Measurements from ENCODE around the gene SCAMP4.

The SCAMP4 gene

GRCh38 chr19:1912760-1913505 lies 7.7 kb downstream of the SCAMP4 start:
- no peak for DNase-seq (ENCODE audit: low read depth)

GRCh38 chr19:1913781-1914577 lies 8.8 kb downstream of the SCAMP4 start:
- no peak for DNase-seq (ENCODE audit: low read depth)

GRCh38 chr19:1914826-1915341 lies 9.7 kb downstream of the SCAMP4 start:
- DNase-seq (ENCODE audit: low read depth): no peak

- DNase-seq (ENCODE audit: low read depth): no peak
Observed at GRCh38 chr19:1917146-1917545, 11.9 kb downstream of the SCAMP4 start.

GRCh38 chr19:1917926-1918325 lies 12.7 kb downstream of the SCAMP4 start:
- DNase-seq (ENCODE audit: low read depth): no peak

- no peak for DNase-seq (ENCODE audit: low read depth)
Observed at GRCh38 chr19:1918975-1919374, 13.8 kb downstream of the SCAMP4 start.

GRCh38 chr19:1920644-1921043 lies 15.4 kb downstream of the SCAMP4 start:
- DNase-seq (ENCODE audit: low read depth): no peak

- no peak for DNase-seq (ENCODE audit: low read depth)
Observed at GRCh38 chr19:1921326-1921725, 16.1 kb downstream of the SCAMP4 start.

GRCh38 chr19:1921825-1922224 lies 16.6 kb downstream of the SCAMP4 start:
- DNase-seq (ENCODE audit: low read depth): no peak

- DNase-seq (ENCODE audit: low read depth): no peak
Observed at GRCh38 chr19:1922803-1923202, 17.6 kb downstream of the SCAMP4 start.

GRCh38 chr19:1923319-1923718 lies 18.1 kb downstream of the SCAMP4 start:
- DNase-seq (ENCODE audit: low read depth): peak; percentile 32

GRCh38 chr19:1924320-1924961 lies 19.2 kb downstream of the SCAMP4 start:
- DNase-seq (ENCODE audit: low read depth): no peak

GRCh38 chr19:1925544-1925943 lies 20.3 kb downstream of the SCAMP4 start:
- DNase-seq (ENCODE audit: low read depth): no peak

GRCh38 chr19:1929021-1929742 lies 24.0 kb downstream of the SCAMP4 start:
- DNase-seq (ENCODE audit: low read depth): peak; percentile 77

GRCh38 chr19:1931445-1931844 lies 26.2 kb downstream of the SCAMP4 start:
- DNase-seq (ENCODE audit: low read depth): no peak

- no peak for DNase-seq (ENCODE audit: low read depth)
Observed at GRCh38 chr19:1932395-1932794, 27.2 kb downstream of the SCAMP4 start.

GRCh38 chr19:1933244-1933643 lies 28.0 kb downstream of the SCAMP4 start:
- no peak for DNase-seq (ENCODE audit: low read depth)

- DNase-seq (ENCODE audit: low read depth): no peak
Observed at GRCh38 chr19:1933942-1934341, 28.7 kb downstream of the SCAMP4 start.

- no peak for DNase-seq (ENCODE audit: low read depth)
Observed at GRCh38 chr19:1935484-1936208, 30.4 kb downstream of the SCAMP4 start.

- no peak for DNase-seq (ENCODE audit: low read depth)
Observed at GRCh38 chr19:1936430-1936829, 31.2 kb downstream of the SCAMP4 start.

- DNase-seq (ENCODE audit: low read depth): no peak
Observed at GRCh38 chr19:1936916-1937610, 31.9 kb downstream of the SCAMP4 start.

Data from stimulated activated CD4-positive, alpha-beta T cell treated with anti-CD3 and anti-CD28 coated beads, Interleukin-2, amount 100 ng/mL, for 4 hours (primary cell).